ENCODE measurements around the gene CCDC39.

DNA sequence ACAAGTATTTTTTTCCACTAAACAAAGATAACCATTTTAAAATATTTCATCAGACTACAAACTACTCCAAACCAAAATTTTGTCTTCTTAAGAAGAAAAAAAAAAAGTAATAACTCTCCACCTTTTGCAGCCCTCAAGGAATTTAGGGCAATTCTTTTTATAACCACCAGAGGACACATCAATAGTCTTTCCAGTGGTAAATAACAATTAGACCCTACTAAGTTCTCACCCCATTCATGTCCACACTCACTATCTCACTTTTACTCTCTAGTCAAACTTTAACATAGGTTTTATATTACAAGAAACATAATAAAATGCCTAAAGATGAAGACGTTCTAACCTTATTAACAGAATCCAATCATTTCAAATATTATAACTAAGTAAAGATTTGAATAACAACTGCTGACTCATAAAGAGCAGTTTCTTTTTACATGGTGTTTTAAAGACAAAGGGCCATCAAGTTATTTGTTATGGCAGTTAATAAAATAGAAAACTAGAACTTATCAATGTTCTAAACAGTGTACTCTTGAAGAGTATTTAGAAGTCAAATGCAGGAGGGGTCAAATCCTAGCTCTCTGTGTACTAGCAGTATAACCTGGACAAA is 33.0 kb downstream of the CCDC39 start:
- TF ChIP-seq, protein P1, sequence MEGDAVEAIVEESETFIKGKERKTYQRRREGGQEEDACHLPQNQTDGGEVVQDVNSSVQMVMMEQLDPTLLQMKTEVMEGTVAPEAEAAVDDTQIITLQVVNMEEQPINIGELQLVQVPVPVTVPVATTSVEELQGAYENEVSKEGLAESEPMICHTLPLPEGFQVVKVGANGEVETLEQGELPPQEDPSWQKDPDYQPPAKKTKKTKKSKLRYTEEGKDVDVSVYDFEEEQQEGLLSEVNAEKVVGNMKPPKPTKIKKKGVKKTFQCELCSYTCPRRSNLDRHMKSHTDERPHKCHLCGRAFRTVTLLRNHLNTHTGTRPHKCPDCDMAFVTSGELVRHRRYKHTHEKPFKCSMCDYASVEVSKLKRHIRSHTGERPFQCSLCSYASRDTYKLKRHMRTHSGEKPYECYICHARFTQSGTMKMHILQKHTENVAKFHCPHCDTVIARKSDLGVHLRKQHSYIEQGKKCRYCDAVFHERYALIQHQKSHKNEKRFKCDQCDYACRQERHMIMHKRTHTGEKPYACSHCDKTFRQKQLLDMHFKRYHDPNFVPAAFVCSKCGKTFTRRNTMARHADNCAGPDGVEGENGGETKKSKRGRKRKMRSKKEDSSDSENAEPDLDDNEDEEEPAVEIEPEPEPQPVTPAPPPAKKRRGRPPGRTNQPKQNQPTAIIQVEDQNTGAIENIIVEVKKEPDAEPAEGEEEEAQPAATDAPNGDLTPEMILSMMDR (IDR thresholded peaks at IDR 0.05): no peak
- no peak for TF ChIP-seq POLR2AphosphoS5 (IDR thresholded peaks at IDR 0.05)
